Skeletal muscle tissue (tissue), 4 donors: ENCODE measurements around the gene TP53I13. TPM values are rescaled to one million over a fixed set of nuclear protein-coding genes. Genes with fewer than 3 reads are reported as not detected.

Experiments
- H3K27ac ChIP-seq: one replicate; pipeline ENCODE4 v1.7.0; 2013; ENCODE audit warnings: mild to moderate bottlenecking, low read depth, low read length, inconsistent platforms
- H3K27me3 ChIP-seq, 3 donors: one replicate each; pipeline ENCODE4 v1.7.0; 2013; ENCODE audit warnings: low read length in 3 of 3; ENCODE audit not compliant: control insufficient read depth in 3 of 3, insufficient read depth in 3 of 3
- H3K36me3 ChIP-seq, 3 donors: one replicate each; pipeline ENCODE4 v1.7.0; 2013; ENCODE audit warnings: low read length in 3 of 3; ENCODE audit not compliant: control insufficient read depth in 3 of 3, insufficient read depth in 3 of 3
- H3K4me1 ChIP-seq, 3 donors: one replicate each; pipeline ENCODE4 v1.7.0; 2013; ENCODE audit warnings: low read length in 3 of 3, mild to moderate bottlenecking in 3 of 3; ENCODE audit not compliant: control insufficient read depth in 3 of 3, insufficient read depth in 3 of 3
- H3K4me3 ChIP-seq, 3 donors: one replicate each; pipeline ENCODE4 v1.7.0; 2013; ENCODE audit warnings: low read length in 3 of 3
- H3K9ac ChIP-seq, 3 donors: one replicate each; pipeline ENCODE4 v1.7.0; 2013; ENCODE audit warnings: low read length in 3 of 3, mild to moderate bottlenecking in 3 of 3, moderate library complexity in 2 of 3, low read depth in 1 of 3
- H3K9me3 ChIP-seq, 3 donors: one replicate each; pipeline ENCODE4 v1.7.0; 2013; ENCODE audit warnings: low read length in 3 of 3; ENCODE audit not compliant: control insufficient read depth in 3 of 3
- total RNA-seq: library from RNA; depleted of rRNA; stranded (reverse); fragments of >200 nt; gene quantifications from one replicate; pipeline ENCODE4 v1.2.3, GENCODE V29; 2014
- donor health status: Osteomylitis.

TP53I13 gene
- total RNA-seq, 1 donor from 2014 or later, result 26.1 TPM

DNA sequence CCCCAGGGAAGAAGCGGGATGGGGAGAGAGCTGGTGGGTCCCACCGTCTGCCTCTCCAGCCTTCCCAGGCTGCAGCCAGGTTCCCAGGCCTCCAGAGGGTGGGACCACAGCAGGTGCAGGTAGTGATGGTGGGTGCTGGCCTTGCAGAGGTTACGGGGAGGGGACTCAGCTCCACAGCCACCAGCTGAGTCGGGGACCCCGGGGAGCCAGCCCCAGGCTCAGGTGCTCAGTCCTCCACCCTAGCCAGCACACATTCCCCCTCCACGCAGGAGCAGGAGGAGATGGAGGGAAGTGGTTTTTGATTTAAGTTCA, 5.0 kb downstream of the TP53I13 start:
- no peak overlapping the region for H3K9ac ChIP-seq
- H3K4me3 ChIP-seq, result no peak overlapping the region
- H3K36me3 ChIP-seq, result peaks cover 39 to 45% (median 43%) of the 10 kb centered on the region in 3 donors
- no peaks in the 10 kb centered on the region for H3K9me3 ChIP-seq
- H3K27me3 ChIP-seq, result no peaks in the 10 kb centered on the region
- H3K27ac ChIP-seq, result no peak overlapping the region
- peaks cover 21 to 36% (median 29%) of the 10 kb centered on the region in 3 donors for H3K4me1 ChIP-seq

- H3K36me3 ChIP-seq, result peaks cover 42 to 51% (median 48%) of the 10 kb centered on the region in 3 donors
- no peaks in the 10 kb centered on the region for H3K9me3 ChIP-seq
- H3K9ac ChIP-seq, result no peak overlapping the region
- no peak overlapping the region for H3K4me3 ChIP-seq
- H3K27ac ChIP-seq, result no peak overlapping the region
- H3K4me1 ChIP-seq, result peaks cover 18 to 31% (median 26%) of the 10 kb centered on the region in 3 donors
- H3K27me3 ChIP-seq, result no peaks in the 10 kb centered on the region
These were observed 5.6 kb downstream of the TP53I13 start for GRCh38 chr17:29573871-29574731.

GRCh38 chr17:29574732-29575510, 6.4 kb downstream of the TP53I13 start:
- Histone ChIP-seq H3K36me3 (peaks cover 43 to 57% (median 57%) of the 10 kb centered on the region in 3 donors), H3K9ac (no peak overlapping the region), H3K4me1 (peaks cover 13 to 27% (median 19%) of the 10 kb centered on the region in 3 donors), H3K4me3 (no peak overlapping the region), H3K9me3 (no peaks in the 10 kb centered on the region), H3K27me3 (no peaks in the 10 kb centered on the region), H3K27ac (no peak overlapping the region)

GRCh38 chr17:29575511-29576213, 7.2 kb downstream of the TP53I13 start:
- H3K9ac ChIP-seq, result no peak overlapping the region
- H3K27ac ChIP-seq, result no peak overlapping the region
- no peaks in the 10 kb centered on the region for H3K9me3 ChIP-seq
- H3K4me1 ChIP-seq, result peaks cover 17 to 30% (median 23%) of the 10 kb centered on the region in 3 donors
- H3K27me3 ChIP-seq, result no peaks in the 10 kb centered on the region
- peaks cover 44 to 60% (median 59%) of the 10 kb centered on the region in 3 donors for H3K36me3 ChIP-seq
- no peak overlapping the region for H3K4me3 ChIP-seq

GRCh38 chr17:29576214-29577000, 7.9 kb downstream of the TP53I13 start:
- H3K4me1 ChIP-seq, result peaks cover 14 to 34% (median 21%) of the 10 kb centered on the region in 3 donors
- H3K9me3 ChIP-seq, result no peaks in the 10 kb centered on the region
- H3K4me3 ChIP-seq, result no peak overlapping the region
- peaks cover 49 to 60% (median 59%) of the 10 kb centered on the region in 3 donors for H3K36me3 ChIP-seq
- H3K27ac ChIP-seq, result no peak overlapping the region
- no peaks in the 10 kb centered on the region for H3K27me3 ChIP-seq
- no peak overlapping the region for H3K9ac ChIP-seq

DNA sequence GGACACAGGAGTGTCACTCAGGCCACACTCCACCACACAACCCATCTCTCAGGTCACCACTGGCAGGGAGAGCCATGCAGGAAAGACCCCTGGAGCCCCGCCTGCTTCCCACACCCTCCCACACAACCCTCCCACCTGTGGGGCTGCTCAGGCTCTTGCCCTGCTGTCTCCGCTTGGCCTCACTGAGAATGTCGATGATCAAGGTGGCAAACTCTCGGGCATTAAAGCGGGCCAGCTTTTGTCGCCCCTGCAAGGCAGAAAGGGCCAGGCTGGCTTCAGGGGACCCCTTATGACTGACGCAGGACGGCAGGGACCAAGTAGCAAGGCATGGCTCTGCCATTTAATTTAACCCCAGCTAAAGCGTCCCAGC, 8.5 kb downstream of the TP53I13 start:
- H3K27me3 ChIP-seq, result no peaks in the 10 kb centered on the region
- peaks cover 51 to 63% (median 60%) of the 10 kb centered on the region in 3 donors for H3K36me3 ChIP-seq
- H3K9me3 ChIP-seq, result no peaks in the 10 kb centered on the region
- H3K4me1 ChIP-seq, result peaks cover 11 to 34% (median 19%) of the 10 kb centered on the region in 3 donors
- H3K27ac ChIP-seq, result no peak overlapping the region
- H3K4me3 ChIP-seq, result no peak overlapping the region
- no peak overlapping the region for H3K9ac ChIP-seq

DNA sequence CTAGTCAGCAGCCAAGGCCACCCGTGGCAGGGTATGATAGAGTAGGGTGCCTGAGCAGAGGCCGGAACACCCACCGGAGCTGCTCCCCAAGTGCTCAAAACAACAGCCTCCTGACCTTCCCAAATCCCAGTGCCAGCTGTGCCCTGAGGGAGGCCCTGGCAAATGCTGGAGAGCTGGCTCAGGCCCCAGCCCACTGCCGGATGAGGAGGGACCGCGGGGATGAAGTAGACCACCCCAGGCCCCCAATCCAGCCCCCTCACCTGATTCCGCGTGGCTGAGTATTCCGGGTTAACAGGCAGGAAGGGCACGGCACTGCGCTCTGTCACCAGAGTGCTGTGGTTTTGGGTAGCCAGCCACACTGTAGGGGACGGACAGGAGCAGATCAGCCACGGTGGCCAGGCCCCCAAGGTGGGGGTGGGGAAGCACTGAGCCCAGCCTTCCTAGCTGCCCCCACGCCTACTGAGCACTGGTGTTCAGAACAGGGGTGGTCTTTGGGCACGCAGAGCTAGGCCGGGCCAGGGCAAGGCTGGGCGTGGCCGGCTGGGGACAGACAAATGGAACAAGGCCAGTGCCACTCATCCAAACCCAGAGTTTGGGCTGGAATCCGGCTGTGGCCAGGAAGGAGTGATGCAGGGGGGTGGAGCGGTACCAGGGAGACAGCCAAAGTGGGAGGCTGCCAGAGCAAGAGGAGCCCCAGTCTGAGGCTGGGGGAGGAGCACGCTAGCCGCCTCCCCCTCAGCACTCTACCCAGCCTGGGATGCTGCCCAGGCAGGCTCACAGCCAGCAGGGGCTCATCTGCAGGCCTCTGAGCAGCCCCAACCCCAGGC, 9.1 kb downstream of the TP53I13 start:
- Histone ChIP-seq H3K27ac (no peak overlapping the region), H3K27me3 (no peaks in the 10 kb centered on the region), H3K36me3 (peaks cover 57 to 67% (median 62%) of the 10 kb centered on the region in 3 donors), H3K4me3 (no peak overlapping the region), H3K9ac (no peak overlapping the region), H3K9me3 (no peaks in the 10 kb centered on the region), H3K4me1 (peaks cover 11 to 32% (median 18%) of the 10 kb centered on the region in 3 donors)

GRCh38 chr17:29578626-29579485, 10.4 kb downstream of the TP53I13 start:
- no peak overlapping the region for H3K4me3 ChIP-seq
- no peaks in the 10 kb centered on the region for H3K9me3 ChIP-seq
- peaks cover 60 to 67% (median 63%) of the 10 kb centered on the region in 3 donors for H3K36me3 ChIP-seq
- H3K9ac ChIP-seq, result no peak overlapping the region
- no peak overlapping the region for H3K27ac ChIP-seq
- peaks cover 21 to 37% (median 26%) of the 10 kb centered on the region in 3 donors for H3K4me1 ChIP-seq
- no peaks in the 10 kb centered on the region for H3K27me3 ChIP-seq
